ENCODE results near the gene SAXO2. TPM values are rescaled to one million over a fixed set of nuclear protein-coding genes. Genes with fewer than 3 reads are reported as not detected.
"Not testable (repeated sequence)": the region's sequence is repeated elsewhere in the genome, so short reads cannot be mapped to it uniquely, and the experiment has no call there.

The SAXO2 gene
- total RNA-seq, 4 donors from 2014 or later, result 0.81 to 2.4 (median 1.4) TPM; not detected in 1

DNA sequence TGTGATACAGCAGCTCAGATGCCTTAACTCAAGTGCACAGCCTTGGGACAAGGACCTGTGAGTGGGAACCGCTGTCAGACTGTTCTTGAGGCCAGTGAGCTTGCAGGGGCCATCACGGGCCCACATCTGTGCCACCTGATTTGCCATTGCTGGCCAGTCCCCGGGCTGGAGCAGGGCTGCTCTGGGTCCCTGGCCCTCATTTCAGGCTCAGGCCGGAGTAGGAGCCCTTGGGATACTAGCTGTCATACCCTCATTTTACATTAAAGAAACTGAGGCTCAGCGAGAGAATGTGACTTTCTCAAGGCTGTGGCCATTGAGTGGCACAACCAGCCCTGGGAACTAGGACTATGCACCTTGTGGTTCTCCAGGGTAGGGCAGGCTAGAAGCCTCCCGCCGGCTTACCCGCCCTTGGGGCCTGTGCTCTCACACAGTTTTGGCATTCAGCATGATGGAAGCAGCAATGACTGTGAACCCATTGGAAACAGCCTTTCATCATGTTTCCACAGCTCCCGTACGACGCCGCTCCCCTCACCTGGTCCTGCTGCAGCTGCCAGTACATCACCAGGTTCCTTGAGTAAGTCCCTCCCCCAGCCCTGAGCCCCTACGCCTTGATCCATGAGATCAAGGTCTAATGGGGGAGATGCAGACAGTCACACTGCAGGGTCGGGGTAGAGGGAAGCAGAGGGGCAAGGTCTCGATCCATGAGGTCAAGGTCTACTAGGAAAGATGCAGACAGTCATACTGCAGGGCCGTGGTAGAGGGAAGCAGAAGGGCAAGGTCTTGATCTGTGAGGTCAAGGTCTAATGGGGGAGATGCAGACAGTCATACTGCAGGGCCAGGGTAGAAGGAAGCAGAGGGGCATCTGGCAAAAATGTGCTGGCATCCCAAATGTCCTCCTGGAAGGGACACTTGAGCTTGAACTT lies 44.4 kb downstream of the SAXO2 start:
- no peak for DNase-seq
- Histone ChIP-seq H3K27me3 (no peaks in the 10 kb centered on the region), H3K27ac (no peak overlapping the region), H3K9me3 (no peaks in the 10 kb centered on the region), H3K4me3 (replicated peaks in 1 of 3) (no peak overlapping the region), H3K36me3 (no peaks in the 10 kb centered on the region), H3K4me1 (no peaks in the 10 kb centered on the region)
- intact Hi-C loops (cut with DNase I), result no loop called here
- no peak for TF ChIP-seq POLR2A (IDR thresholded peaks at IDR 0.05)
- WGBS, 2 donors, result 85 to 93% methylated on average over 9 to 16 of the region's 16 CpGs

DNA sequence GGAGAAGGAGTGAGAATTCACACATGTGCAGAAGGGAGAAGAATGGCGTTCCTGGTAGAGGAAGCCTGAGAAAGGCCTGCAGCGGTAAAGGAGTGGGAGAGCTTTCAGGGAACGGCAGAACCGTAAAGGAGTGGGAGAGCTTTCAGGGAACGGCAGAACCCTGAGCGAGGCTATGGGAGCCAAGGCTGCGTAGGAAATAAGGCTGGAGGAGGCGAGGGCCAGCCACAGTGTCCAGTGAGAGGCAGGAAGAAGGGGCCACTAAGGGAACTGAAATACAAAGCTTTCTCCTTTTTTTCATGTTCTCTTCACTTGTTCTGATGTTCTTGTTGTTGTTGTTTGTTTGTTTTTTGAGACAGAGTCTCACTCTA lies 45.1 kb downstream of the SAXO2 start:
- intact Hi-C loops (cut with DNase I), result no loop called here
- H3K4me1 ChIP-seq, result no peaks in the 10 kb centered on the region
- H3K9me3 ChIP-seq, result no peaks in the 10 kb centered on the region
- no peaks in the 10 kb centered on the region for H3K36me3 ChIP-seq
- no peak for TF ChIP-seq POLR2A (IDR thresholded peaks at IDR 0.05)
- TF ChIP-seq, protein P1, sequence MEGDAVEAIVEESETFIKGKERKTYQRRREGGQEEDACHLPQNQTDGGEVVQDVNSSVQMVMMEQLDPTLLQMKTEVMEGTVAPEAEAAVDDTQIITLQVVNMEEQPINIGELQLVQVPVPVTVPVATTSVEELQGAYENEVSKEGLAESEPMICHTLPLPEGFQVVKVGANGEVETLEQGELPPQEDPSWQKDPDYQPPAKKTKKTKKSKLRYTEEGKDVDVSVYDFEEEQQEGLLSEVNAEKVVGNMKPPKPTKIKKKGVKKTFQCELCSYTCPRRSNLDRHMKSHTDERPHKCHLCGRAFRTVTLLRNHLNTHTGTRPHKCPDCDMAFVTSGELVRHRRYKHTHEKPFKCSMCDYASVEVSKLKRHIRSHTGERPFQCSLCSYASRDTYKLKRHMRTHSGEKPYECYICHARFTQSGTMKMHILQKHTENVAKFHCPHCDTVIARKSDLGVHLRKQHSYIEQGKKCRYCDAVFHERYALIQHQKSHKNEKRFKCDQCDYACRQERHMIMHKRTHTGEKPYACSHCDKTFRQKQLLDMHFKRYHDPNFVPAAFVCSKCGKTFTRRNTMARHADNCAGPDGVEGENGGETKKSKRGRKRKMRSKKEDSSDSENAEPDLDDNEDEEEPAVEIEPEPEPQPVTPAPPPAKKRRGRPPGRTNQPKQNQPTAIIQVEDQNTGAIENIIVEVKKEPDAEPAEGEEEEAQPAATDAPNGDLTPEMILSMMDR (IDR thresholded peaks at IDR 0.05), result no peak
- no peak for DNase-seq
- no peaks in the 10 kb centered on the region for H3K27me3 ChIP-seq
- H3K4me3 ChIP-seq (replicated peaks in 1 of 3), result no peak overlapping the region
- no peak overlapping the region for H3K27ac ChIP-seq
- 85 to 87% methylated on average over 8 of the region's 8 CpGs for WGBS, 2 donors

DNA sequence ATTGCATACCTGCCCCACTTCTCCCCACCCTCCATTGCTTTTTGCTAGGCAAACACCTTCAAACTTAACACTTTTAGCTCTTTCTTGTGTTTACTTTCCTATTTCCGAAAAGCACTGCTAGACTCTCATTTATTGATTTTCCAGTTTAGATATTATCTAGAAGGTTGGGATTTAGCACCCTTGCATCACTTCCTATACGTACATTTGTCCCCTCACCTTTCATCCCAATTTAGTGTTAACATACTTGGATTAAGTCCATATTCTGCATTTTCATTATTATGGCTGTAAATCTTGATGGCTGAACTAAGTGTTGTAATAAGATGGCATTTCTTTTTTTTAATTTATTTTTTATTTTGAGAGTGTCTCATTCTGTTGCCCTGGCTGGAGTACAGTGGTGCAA lies 47.2 kb downstream of the SAXO2 start:
- Histone ChIP-seq H3K4me3 (replicated peaks in 1 of 3) (no peak overlapping the region), H3K36me3 (no peaks in the 10 kb centered on the region), H3K4me1 (no peaks in the 10 kb centered on the region), H3K27ac (no peak overlapping the region), H3K27me3 (no peaks in the 10 kb centered on the region), H3K9me3 (no peaks in the 10 kb centered on the region)
- WGBS, 2 donors, result 90 to 94% methylated on average over 2 of the region's 2 CpGs
- TF ChIP-seq, protein P1 (IDR thresholded peaks at IDR 0.05), result no peak
- no peak for TF ChIP-seq POLR2A (IDR thresholded peaks at IDR 0.05)
- intact Hi-C loops (cut with DNase I), result no loop called here
- DNase-seq, result no peak

DNA sequence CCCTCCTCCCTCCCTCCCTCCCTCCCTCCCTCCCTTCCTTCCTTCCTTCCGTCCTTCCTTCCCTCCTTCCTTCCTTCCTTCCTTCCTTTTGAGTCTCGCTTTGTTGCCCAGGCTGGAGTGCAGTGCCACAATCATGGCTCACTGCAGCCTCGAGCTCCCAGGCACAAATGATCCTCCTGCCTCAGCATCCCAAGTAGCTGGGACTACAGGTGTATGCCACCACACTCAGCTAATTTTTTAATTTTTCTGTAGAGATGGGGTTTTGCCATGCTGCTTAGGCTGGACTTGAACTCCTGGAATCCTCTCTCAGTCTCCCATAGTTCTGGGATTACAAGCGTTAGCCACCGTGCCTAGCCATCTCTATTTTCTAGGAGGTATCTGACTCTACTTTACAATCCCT lies 48.7 kb downstream of the SAXO2 start:
- DNase-seq; H3K4me1 ChIP-seq; intact Hi-C loops (cut with DNase I); H3K27me3 ChIP-seq; H3K9me3 ChIP-seq; H3K4me3 ChIP-seq (replicated peaks in 1 of 3); H3K27ac ChIP-seq; H3K36me3 ChIP-seq: not testable (repeated sequence)
- WGBS, 2 donors, result 82 to 88% methylated on average over 5 of the region's 5 CpGs

DNA sequence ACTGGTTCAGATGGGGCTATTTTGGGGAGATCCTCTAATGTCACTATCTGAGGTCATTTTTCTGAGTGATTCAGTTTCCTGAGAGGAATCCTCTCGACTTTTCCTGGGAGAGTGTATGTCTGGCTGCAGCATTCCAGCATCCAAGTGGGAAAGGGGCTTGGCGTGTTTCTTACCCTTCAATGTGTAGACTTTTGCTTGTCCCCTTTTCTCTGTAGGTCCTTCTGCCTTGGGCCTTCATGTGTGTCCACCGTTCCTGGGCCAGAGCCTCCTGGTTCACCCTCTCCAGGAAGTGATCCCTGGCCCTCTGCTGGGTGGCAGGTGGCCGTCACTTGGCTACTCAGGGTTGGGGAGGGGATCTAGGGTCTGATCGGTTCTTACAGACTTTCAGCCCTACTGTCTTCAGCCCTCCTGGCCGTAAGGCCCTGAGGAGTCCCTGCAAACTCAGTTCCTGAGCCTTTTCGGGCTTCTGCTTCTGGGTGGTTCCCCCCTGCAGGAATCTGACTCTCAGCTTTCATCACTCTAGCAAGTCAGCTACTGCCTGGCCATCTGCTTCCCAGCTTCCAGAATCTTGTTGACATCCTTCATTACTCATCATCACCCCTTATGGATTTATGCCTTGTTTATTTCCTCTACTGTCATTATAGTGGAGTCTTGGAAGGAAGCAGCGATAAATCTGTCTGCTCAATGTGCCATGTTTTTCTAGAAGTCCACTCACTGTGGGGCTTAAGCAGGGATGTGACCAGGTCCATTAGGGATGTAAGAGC lies 50.1 kb downstream of the SAXO2 start:
- DNase-seq, result no peak
- Histone ChIP-seq H3K4me1 (no peaks in the 10 kb centered on the region), H3K9me3 (no peaks in the 10 kb centered on the region), H3K27me3 (no peaks in the 10 kb centered on the region), H3K36me3 (no peaks in the 10 kb centered on the region), H3K27ac (no peak overlapping the region), H3K4me3 (replicated peaks in 1 of 3) (no peak overlapping the region)
- TF ChIP-seq, protein P1 (IDR thresholded peaks at IDR 0.05), result no peak
- no peak for TF ChIP-seq POLR2A (IDR thresholded peaks at IDR 0.05)
- intact Hi-C loops (cut with DNase I), result no loop called here
- 68 to 73% methylated on average over 8 of the region's 8 CpGs for WGBS, 2 donors

DNA sequence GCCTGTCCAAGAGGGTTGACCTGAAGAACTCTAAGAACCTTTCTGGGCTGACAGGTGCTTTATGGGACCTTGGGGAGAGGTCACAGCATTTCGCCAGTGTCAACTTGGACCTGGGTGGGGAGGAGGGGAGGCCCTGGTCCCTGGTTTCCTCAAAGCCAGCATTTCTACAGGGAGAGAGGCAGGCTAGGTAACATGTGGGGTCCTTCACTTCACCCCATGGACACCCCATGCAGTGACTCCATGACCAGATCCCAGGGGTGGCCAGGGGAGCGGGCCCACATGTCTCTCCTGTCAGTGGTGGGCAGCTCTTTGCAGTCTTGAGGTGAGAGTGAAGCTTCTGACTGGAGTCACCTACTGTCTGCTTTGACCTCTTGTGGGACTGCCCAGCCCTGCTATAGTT lies 50.8 kb downstream of the SAXO2 start:
- DNase-seq, result no peak
- intact Hi-C loops (cut with DNase I), result no loop called here

DNA sequence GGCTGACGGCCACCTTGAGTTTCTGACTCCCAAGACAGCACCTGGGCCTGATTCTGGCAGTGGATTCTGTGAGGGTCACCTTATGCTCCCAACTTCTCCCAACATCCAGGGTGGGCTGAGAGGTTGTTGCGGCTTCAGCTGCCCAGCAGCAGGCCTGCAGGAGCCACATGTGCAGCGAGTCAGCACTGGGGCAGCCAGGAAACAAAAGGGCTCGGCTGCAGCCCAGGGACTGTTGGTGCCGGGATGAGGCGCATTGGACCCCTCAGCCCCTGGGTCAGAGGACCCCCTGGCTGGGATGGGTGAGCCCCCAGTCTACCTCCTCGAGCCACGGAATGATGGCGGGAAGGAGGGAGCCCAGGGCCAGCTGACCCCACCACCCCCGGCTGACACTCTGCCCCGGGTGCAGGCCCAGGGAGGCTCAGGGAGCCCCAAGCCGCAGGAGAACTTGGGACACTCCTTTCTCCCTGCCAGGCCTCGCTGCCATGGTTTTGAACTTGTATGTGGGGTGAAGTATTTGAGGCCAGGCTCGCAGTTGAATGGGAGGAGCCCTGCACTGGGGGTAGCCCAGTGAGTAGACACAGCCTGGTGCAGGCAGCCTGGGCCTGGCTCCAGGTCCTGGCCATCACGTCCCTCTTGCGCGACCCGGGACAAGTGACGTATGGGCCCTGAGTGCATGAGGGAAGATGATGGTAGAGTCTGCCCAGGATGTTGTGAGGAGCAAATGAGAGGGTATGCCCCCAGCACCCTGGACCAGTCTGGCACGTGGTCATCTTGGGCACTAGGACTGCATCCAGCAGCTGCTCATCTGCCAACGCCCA lies 51.5 kb downstream of the SAXO2 start:
- intact Hi-C loops (cut with DNase I); DNase-seq; H3K36me3 ChIP-seq; H3K4me1 ChIP-seq; H3K9me3 ChIP-seq; H3K4me3 ChIP-seq (replicated peaks in 1 of 3); H3K27ac ChIP-seq; H3K27me3 ChIP-seq: not testable (repeated sequence)
- 84 to 90% methylated on average over 10 to 11 of the region's 21 CpGs for WGBS, 2 donors

More for the DNA sequence above, 50.8 kb downstream of the SAXO2 start:
- no peak overlapping the region for H3K4me3 ChIP-seq (replicated peaks in 1 of 3)
- no peaks in the 10 kb centered on the region for H3K36me3 ChIP-seq
- H3K9me3 ChIP-seq, result no peaks in the 10 kb centered on the region
- no peaks in the 10 kb centered on the region for H3K27me3 ChIP-seq
- TF ChIP-seq POLR2A (IDR thresholded peaks at IDR 0.05), result no peak
- TF ChIP-seq, protein P1 (IDR thresholded peaks at IDR 0.05), result no peak
- H3K4me1 ChIP-seq, result no peaks in the 10 kb centered on the region
- WGBS, 2 donors, result 100% methylated on average over 1 to 2 of the region's 2 CpGs
- H3K27ac ChIP-seq, result no peak overlapping the region
